Gastroesophageal sphincter (tissue), 4 donors: Measurements from ENCODE around the gene ACTR3. TPM values are rescaled to one million over a fixed set of nuclear protein-coding genes. Genes with fewer than 3 reads are reported as not detected.

Experiments
- ATAC-seq: fragments of 150-250 bp; one replicate; pipeline ENCODE4 v1.9.1; 2016; ENCODE audit warnings: mild to moderate bottlenecking, moderate library complexity
- H3K27ac ChIP-seq, 4 donors: fragments of 200-600 bp; sonication (generic) in 3 of 4; 1 replicate in 3 of 4; 2 replicates in 1 of 4; pipeline ENCODE4 v1.5.1; 2016 to 2019
- H3K27me3 ChIP-seq: fragments of 200-600 bp; sonication (generic); one replicate; pipeline ENCODE4 v1.5.1; 2019
- H3K36me3 ChIP-seq, 2 donors: fragments of 200-600 bp; sonication (generic); one replicate each; pipeline ENCODE4 v1.5.1; 2019; ENCODE audit warnings: control low read depth in 1 of 2
- H3K4me1 ChIP-seq, 3 donors: fragments of 200-600 bp; sonication (generic); 1 replicate in 2 of 3; 2 replicates in 1 of 3; pipeline ENCODE4 v1.5.1; 2016 to 2019; ENCODE audit warnings: control low read depth in 2 of 3
- H3K4me3 ChIP-seq, 2 donors: fragments of 200-600 bp; sonication (generic); one replicate each; pipeline ENCODE4 v1.5.1; 2019; ENCODE audit warnings: mild to moderate bottlenecking in 1 of 2, moderate library complexity in 1 of 2
- H3K9me3 ChIP-seq, 3 donors: fragments of 200-600 bp; sonication (generic); one replicate each; pipeline ENCODE4 v1.5.1; 2017 to 2019; ENCODE audit warnings: control low read depth in 2 of 3
- CTCF ChIP-seq, 4 experiments: fragments of 200-600 bp in 2 of 4; fragments of 450-650 bp in 2 of 4; sonication (generic) in 1 of 4; IDR thresholded peaks; one replicate each; pipeline ENCODE4 v1.5.1; 2017 to 2019; ENCODE audit warnings: antibody characterized with exemption in 4 of 4, mild to moderate bottlenecking in 2 of 4, moderate library complexity in 2 of 4
- EP300 ChIP-seq: sonication (generic); formaldehyde crosslinking; IDR thresholded peaks from one replicate; pipeline ENCODE4 v1.6.1; 2017; ENCODE audit warnings: antibody characterized with exemption, mild to moderate bottlenecking
- POLR2A ChIP-seq, 2 donors: fragments of 450-650 bp; IDR thresholded peaks; one replicate each; pipeline ENCODE4 v1.6.1; 2017; ENCODE audit warnings: antibody characterized with exemption in 2 of 2, mild to moderate bottlenecking in 2 of 2, moderate library complexity in 1 of 2
- POLR2AphosphoS5 ChIP-seq: sonication (generic); formaldehyde crosslinking; IDR thresholded peaks from one replicate; pipeline ENCODE4 v1.6.1; 2017; ENCODE audit warnings: antibody characterized with exemption
- WGBS, 2 donors: methylation state at CpG; one replicate each; pipeline ENCODE4 v1.1.5; 2018; ENCODE audit warnings: low coverage in 1 of 2; 5-methylcytosine and 5-hydroxymethylcytosine counted together
- total RNA-seq, 4 donors: library from RNA; depleted of rRNA; stranded (reverse); fragments of >200 nt; gene quantifications; one replicate each; pipeline ENCODE4 v1.1.0, GENCODE V29; 2016

The ACTR3 gene
- total RNA-seq, 4 donors from 2014 or later: 181 to 266 (median 200) TPM

- no peaks in the 10 kb centered on the region for H3K9me3 ChIP-seq
- TF ChIP-seq POLR2AphosphoS5: no peak
- TF ChIP-seq POLR2A (IDR thresholded peaks at IDR 0.05): no peak
- no peak for TF ChIP-seq CTCF (IDR thresholded peaks at IDR 0.05)
- TF ChIP-seq EP300: no peak
- H3K4me3 ChIP-seq: no peak overlapping the region
- H3K27me3 ChIP-seq: no peaks in the 10 kb centered on the region
- peaks cover 0 to 9% (median 0%) of the 10 kb centered on the region in 3 donors for H3K4me1 ChIP-seq
- no peaks in the 10 kb centered on the region for H3K36me3 ChIP-seq
- no peak for ATAC-seq
- 73 to 94% methylated on average over 1 of the region's 1 CpG for WGBS, 2 donors
- no peak overlapping the region for H3K27ac ChIP-seq
Observed at GRCh38 chr2:113878743-113879142, 11.1 kb upstream of the ACTR3 start.

- Histone ChIP-seq H3K27me3 (no peaks in the 10 kb centered on the region), H3K27ac (no peak overlapping the region), H3K4me1 (peaks cover 0 to 9% (median 0%) of the 10 kb centered on the region in 3 donors), H3K4me3 (no peak overlapping the region), H3K9me3 (no peaks in the 10 kb centered on the region), H3K36me3 (no peaks in the 10 kb centered on the region)
- WGBS, 2 donors: 72 to 84% methylated on average over 3 of the region's 3 CpGs
- no peak for ATAC-seq
- TF ChIP-seq POLR2A (IDR thresholded peaks at IDR 0.05) (no peak), POLR2AphosphoS5 (no peak), EP300 (no peak), CTCF (IDR thresholded peaks at IDR 0.05) (no peak)
Observed at GRCh38 chr2:113879457-113879856, 10.4 kb upstream of the ACTR3 start.

GRCh38 chr2:113886479-113887008, 3.3 kb upstream of the ACTR3 start:
- Histone ChIP-seq H3K27ac (peak overlapping the region in 2 of 4 donors; percentile 26 to 42), H3K9me3 (no peaks in the 10 kb centered on the region), H3K4me1 (peaks cover 0 to 40% (median 6%) of the 10 kb centered on the region in 3 donors), H3K27me3 (no peaks in the 10 kb centered on the region), H3K4me3 (no peak overlapping the region), H3K36me3 (no peaks in the 10 kb centered on the region)
- TF ChIP-seq POLR2A (IDR thresholded peaks at IDR 0.05) (no peak), POLR2AphosphoS5 (no peak)
- WGBS, 2 donors: 0 to 45% methylated on average over 1 to 2 of the region's 2 CpGs
- ATAC-seq: no peak

- H3K27ac ChIP-seq: peak overlapping the region in 3 of 4 donors; percentile 5 to 42 (median 26)
- WGBS, 2 donors: 89 to 96% methylated on average over 5 to 6 of the region's 7 CpGs
Observed at GRCh38 chr2:113887009-113887792, 2.7 kb upstream of the ACTR3 start.

More at GRCh38 chr2:113887009-113887792, 2.7 kb upstream of the ACTR3 start:
- TF ChIP-seq EP300 (no peak), CTCF (IDR thresholded peaks at IDR 0.05) (no peak), POLR2AphosphoS5 (no peak), POLR2A (IDR thresholded peaks at IDR 0.05) (no peak)
- Histone ChIP-seq H3K4me3 (no peak overlapping the region), H3K27me3 (no peaks in the 10 kb centered on the region), H3K4me1 (peaks cover 0 to 46% (median 8%) of the 10 kb centered on the region in 3 donors), H3K36me3 (no peaks in the 10 kb centered on the region), H3K9me3 (no peaks in the 10 kb centered on the region)
- no peak for ATAC-seq
